Measurements from ENCODE around the gene RFX2.

Gene RFX2

GRCh38 chr19:6039566-6040225, 70.6 kb downstream of the RFX2 start:
- no peak overlapping the region for H3K27ac ChIP-seq
- no peak for DNase-seq
- H3K4me3 ChIP-seq (ENCODE audit: low read depth, low read length): no peak overlapping the region
- in situ Hi-C loops (cut with HindIII; ENCODE audit: low pct_ligation_motif_present, low sequenced_read_pairs): loop anchor here (25.0 kb wide), 1 partner anchor 248 kb away; the partner anchor contains the start of gene MLLT1
- TF ChIP-seq CTCF (IDR thresholded peaks at IDR 0.05; ENCODE audit: low read depth, low read length, missing control alignments): no peak
- H3K36me3 ChIP-seq (replicated peaks): no peaks in the 10 kb centered on the region
- H3K27me3 ChIP-seq (replicated peaks): no peaks in the 10 kb centered on the region

- no peak for TF ChIP-seq CTCF (IDR thresholded peaks at IDR 0.05; ENCODE audit: low read depth, low read length, missing control alignments)
- no peak for DNase-seq
- in situ Hi-C loops (cut with HindIII; ENCODE audit: low pct_ligation_motif_present, low sequenced_read_pairs): loop anchor here (25.0 kb wide), 1 partner anchor 248 kb away; the partner anchor contains the start of gene MLLT1
- Histone ChIP-seq H3K4me3 (ENCODE audit: low read depth, low read length) (no peak overlapping the region), H3K27me3 (replicated peaks) (no peaks in the 10 kb centered on the region), H3K27ac (no peak overlapping the region), H3K36me3 (replicated peaks) (no peaks in the 10 kb centered on the region)
Measured at GRCh38 chr19:6038634-6039405, 71.5 kb downstream of the RFX2 start.

GRCh38 chr19:6035026-6035425, 75.3 kb downstream of the RFX2 start:
- in situ Hi-C loops (cut with HindIII; ENCODE audit: low pct_ligation_motif_present, low sequenced_read_pairs): loop anchor here (25.0 kb wide), 1 partner anchor 252 kb away; the partner anchor contains the start of gene MLLT1
- Histone ChIP-seq H3K27me3 (replicated peaks) (no peaks in the 10 kb centered on the region), H3K4me3 (ENCODE audit: low read depth, low read length) (no peak overlapping the region), H3K27ac (no peak overlapping the region), H3K36me3 (replicated peaks) (no peaks in the 10 kb centered on the region)
- no peak for DNase-seq
- TF ChIP-seq CTCF (IDR thresholded peaks at IDR 0.05; ENCODE audit: low read depth, low read length, missing control alignments): no peak

GRCh38 chr19:6034512-6034911, 75.8 kb downstream of the RFX2 start:
- Histone ChIP-seq H3K4me3 (ENCODE audit: low read depth, low read length) (no peak overlapping the region), H3K27me3 (replicated peaks) (no peaks in the 10 kb centered on the region), H3K36me3 (replicated peaks) (no peaks in the 10 kb centered on the region), H3K27ac (no peak overlapping the region)
- TF ChIP-seq CTCF (IDR thresholded peaks at IDR 0.05; ENCODE audit: low read depth, low read length, missing control alignments): no peak
- in situ Hi-C loops (cut with HindIII; ENCODE audit: low pct_ligation_motif_present, low sequenced_read_pairs): loop anchor here (25.0 kb wide), 1 partner anchor 253 kb away; the partner anchor contains the start of gene MLLT1
- DNase-seq: no peak

GRCh38 chr19:6033744-6034264, 76.5 kb downstream of the RFX2 start:
- no peaks in the 10 kb centered on the region for H3K27me3 ChIP-seq (replicated peaks)
- no peak for TF ChIP-seq CTCF (IDR thresholded peaks at IDR 0.05; ENCODE audit: low read depth, low read length, missing control alignments)
- H3K27ac ChIP-seq: no peak overlapping the region
- no peak for DNase-seq
- no peak overlapping the region for H3K4me3 ChIP-seq (ENCODE audit: low read depth, low read length)
- H3K36me3 ChIP-seq (replicated peaks): no peaks in the 10 kb centered on the region
- in situ Hi-C loops (cut with HindIII; ENCODE audit: low pct_ligation_motif_present, low sequenced_read_pairs): loop anchor here (25.0 kb wide), 1 partner anchor 253 kb away; the partner anchor contains the start of gene MLLT1
